Coronary artery (tissue), 2 donors: ENCODE measurements around the gene TTC31.
A peak's percentile ranks its signal among the peaks of the same experiment; 100 is the strongest.
"Not testable (repeated sequence)": the region's sequence is repeated elsewhere in the genome, so short reads cannot be mapped to it uniquely, and the experiment has no call there.

ENCODE experiments used
- DNase-seq: peaks from one replicate; pipeline ENCODE4 v3.0.0-alpha.2; 2017; ENCODE audit warnings: low spot score
- H3K27ac ChIP-seq, 2 donors: fragments of 200-600 bp; sonication (generic); one replicate each; pipeline ENCODE4 v1.5.1; 2016 to 2019
- H3K4me3 ChIP-seq: fragments of 200-600 bp; sonication (generic); 2 replicates; pipeline ENCODE4 v1.5.1; 2016; ENCODE audit warnings: mild to moderate bottlenecking, moderate library complexity
- CTCF ChIP-seq: fragments of 200-600 bp; sonication (generic); IDR thresholded peaks from one replicate; pipeline ENCODE4 v1.5.1; 2019; ENCODE audit warnings: antibody characterized with exemption

Gene TTC31

GRCh38 chr2:74458938-74459363 is 23.9 kb upstream of the TTC31 start:
- TF ChIP-seq CTCF, result no peak
- Histone ChIP-seq H3K27ac (peak overlapping the region; percentile 88 to 97), H3K4me3 (peak overlapping the region; percentile 80)
- DNase-seq, result no peak

GRCh38 chr2:74459503-74460118 is 23.3 kb upstream of the TTC31 start:
- DNase-seq, result not testable (repeated sequence)
- peak overlapping the region; percentile 80 for H3K4me3 ChIP-seq
- H3K27ac ChIP-seq, result peak overlapping the region in 1 of 2 donors; percentile 88

GRCh38 chr2:74460187-74460586 is 22.7 kb upstream of the TTC31 start:
- H3K27ac ChIP-seq, DNase-seq, H3K4me3 ChIP-seq: not testable (repeated sequence)

- H3K4me3 ChIP-seq, result no peak overlapping the region
- no peak for DNase-seq
- TF ChIP-seq CTCF, result no peak
- H3K27ac ChIP-seq, result no peak overlapping the region
Measured at GRCh38 chr2:74461187-74462053, 21.5 kb upstream of the TTC31 start.

- DNase-seq, result no peak
- no peak for TF ChIP-seq CTCF
- H3K4me3 ChIP-seq, result no peak overlapping the region
- H3K27ac ChIP-seq, result no peak overlapping the region
Measured at GRCh38 chr2:74462054-74462785, 20.7 kb upstream of the TTC31 start.

GRCh38 chr2:74462786-74463105 is 20.1 kb upstream of the TTC31 start:
- TF ChIP-seq CTCF, result no peak
- Histone ChIP-seq H3K27ac (no peak overlapping the region), H3K4me3 (no peak overlapping the region)
- no peak for DNase-seq

GRCh38 chr2:74464406-74464805 is 18.5 kb upstream of the TTC31 start:
- Histone ChIP-seq H3K27ac (peak overlapping the region; percentile 78 to 88), H3K4me3 (peak overlapping the region; percentile 92)
- TF ChIP-seq CTCF, result no peak
- no peak for DNase-seq

- H3K4me3 ChIP-seq, H3K27ac ChIP-seq, DNase-seq: not testable (repeated sequence)
Measured at GRCh38 chr2:74470742-74471141, 12.1 kb upstream of the TTC31 start.
